Smooth muscle cell (in vitro differentiated cells): Measurements from ENCODE around the gene WDR62. TPM values are rescaled to one million over a fixed set of nuclear protein-coding genes. Genes with fewer than 3 reads are reported as not detected.

Experiments
- DNase-seq: peaks from one replicate; lab custom pipeline; 2025; ENCODE audit not compliant: unreplicated experiment; lab: John Stamatoyannopoulos, UW
- H2AFZ ChIP-seq: fragments of 200-600 bp; sonication (generic); 2 replicates; pipeline ENCODE4 v1.6.0; 2016; ENCODE audit warnings: antibody characterized with exemption, low read depth, mild to moderate bottlenecking
- H3F3A ChIP-seq: fragments of 200-600 bp; sonication (generic); 2 replicates; pipeline ENCODE4 v1.6.0; 2017; ENCODE audit warnings: antibody characterized with exemption, low read depth
- H3K27ac ChIP-seq: fragments of 200-600 bp; sonication (generic); 2 replicates; pipeline ENCODE4 v1.5.1; 2016; ENCODE audit warnings: low read depth, mild to moderate bottlenecking
- H3K27me3 ChIP-seq: fragments of 200-600 bp; sonication (generic); 2 replicates; pipeline ENCODE4 v1.6.1; 2016; ENCODE audit warnings: low read depth, mild to moderate bottlenecking
- H3K36me3 ChIP-seq: fragments of 200-600 bp; sonication (generic); 2 replicates; pipeline ENCODE4 v1.5.1; 2016; ENCODE audit warnings: low read depth
- H3K4me1 ChIP-seq: fragments of 200-600 bp; sonication (generic); 2 replicates; pipeline ENCODE4 v1.5.1; 2016; ENCODE audit warnings: low read depth
- H3K4me2 ChIP-seq: fragments of 200-600 bp; sonication (generic); 2 replicates; pipeline ENCODE4 v1.6.0; 2016; ENCODE audit warnings: mild to moderate bottlenecking
- H3K4me3 ChIP-seq: fragments of 200-600 bp; sonication (generic); 2 replicates; pipeline ENCODE4 v1.5.1; 2016; ENCODE audit warnings: mild to moderate bottlenecking
- H3K79me2 ChIP-seq: fragments of 200-600 bp; sonication (generic); 2 replicates; pipeline ENCODE4 v1.6.0; 2016; ENCODE audit warnings: low read depth, mild to moderate bottlenecking
- H3K9ac ChIP-seq: fragments of 200-600 bp; sonication (generic); 2 replicates; pipeline ENCODE4 v1.6.0; 2016; ENCODE audit warnings: low read depth
- H3K9me3 ChIP-seq: fragments of 200-600 bp; sonication (generic); replicated peaks from 2 replicates; pipeline ENCODE4 v1.5.1; 2016; ENCODE audit warnings: low read depth
- H4K20me1 ChIP-seq: fragments of 200-600 bp; sonication (generic); 2 replicates; pipeline ENCODE4 v1.6.0; 2016; ENCODE audit warnings: low read depth
- CTCF ChIP-seq: fragments of 200-600 bp; sonication (generic); IDR thresholded peaks from 2 replicates; pipeline ENCODE4 v1.5.1; 2017; ENCODE audit warnings: borderline replicate concordance, mild to moderate bottlenecking, antibody characterized with exemption; ENCODE audit not compliant: insufficient read depth, poor library complexity, severe bottlenecking
- WGBS: methylation state at CpG from one replicate; pipeline ENCODE4 v1.1.7; 2016; ENCODE audit warnings: low lambda C conversion rate; 5-methylcytosine and 5-hydroxymethylcytosine counted together
- polyA plus RNA-seq: library from polyadenylated mRNA; unstranded; fragments of >200 nt; fragmentation: Nextera tagmentation; extraction: Ambion mirVana; gene quantifications from 2 replicates; pipeline ENCODE4 v1.2.1, GENCODE V29; 2016
- total RNA-seq: library from RNA; depleted of rRNA; stranded (reverse); fragments of >200 nt; gene quantifications from 2 replicates; pipeline ENCODE4 v1.2.3, GENCODE V29; 2014

WDR62 gene
- total and polyA plus RNA-seq, 2 experiments from 2014 or later: 1.5 to 4.6 TPM

GRCh38 chr19:36140304-36141038 lies 85.8 kb downstream of the WDR62 start:
- Histone ChIP-seq H3K79me2 (peaks cover 30% of the 10 kb centered on the region), H4K20me1 (peaks cover 26% of the 10 kb centered on the region), H3K4me3 (peak overlapping the region; percentile 97), H3K9ac (peak overlapping the region; percentile 97), H3F3A (peaks cover 5% of the 10 kb centered on the region), H3K4me2 (peak overlapping the region; percentile 94), H3K27me3 (no peaks in the 10 kb centered on the region), H3K9me3 (no peaks in the 10 kb centered on the region), H3K36me3 (peaks cover 3% of the 10 kb centered on the region), H3K27ac (peak overlapping the region; percentile 94), H2AFZ (peak overlapping the region; percentile 45), H3K4me1 (no peaks in the 10 kb centered on the region)
- no peak for TF ChIP-seq CTCF
- peak; percentile 46 for DNase-seq
- WGBS: 1% methylated on average over 22 of the region's 31 CpGs

GRCh38 chr19:36141039-36141927 lies 86.6 kb downstream of the WDR62 start:
- Histone ChIP-seq H3K4me3 (peak overlapping the region; percentile 97), H3K36me3 (peaks cover 3% of the 10 kb centered on the region), H3K4me1 (no peaks in the 10 kb centered on the region), H3K79me2 (peaks cover 35% of the 10 kb centered on the region), H3K27ac (peak overlapping the region; percentile 94), H3K9me3 (no peaks in the 10 kb centered on the region), H2AFZ (no peak overlapping the region), H3K4me2 (peak overlapping the region; percentile 94), H4K20me1 (peaks cover 32% of the 10 kb centered on the region), H3K9ac (peak overlapping the region; percentile 97), H3F3A (peaks cover 5% of the 10 kb centered on the region), H3K27me3 (no peaks in the 10 kb centered on the region)
- DNase-seq: peak; percentile 38
- 19% methylated on average over 37 of the region's 42 CpGs for whole genome bisulfite sequencing
- no peak for TF ChIP-seq CTCF

- H2AFZ ChIP-seq: no peak overlapping the region
Observed at GRCh38 chr19:36142046-36142445, 87.3 kb downstream of the WDR62 start.

More at GRCh38 chr19:36142046-36142445, 87.3 kb downstream of the WDR62 start:
- Histone ChIP-seq H3K4me2 (no peak overlapping the region), H3K9me3 (no peaks in the 10 kb centered on the region), H3K79me2 (peaks cover 35% of the 10 kb centered on the region), H3K36me3 (peaks cover 3% of the 10 kb centered on the region), H3F3A (peaks cover 5% of the 10 kb centered on the region), H3K27me3 (no peaks in the 10 kb centered on the region), H3K9ac (no peak overlapping the region), H3K27ac (no peak overlapping the region), H4K20me1 (peaks cover 40% of the 10 kb centered on the region), H3K4me3 (no peak overlapping the region), H3K4me1 (no peaks in the 10 kb centered on the region)
- no peak for TF ChIP-seq CTCF
- DNase-seq: no peak
- 99% methylated on average over 10 of the region's 14 CpGs for WGBS
